B cell (primary cell): ENCODE results near the gene DNMBP. TPM values are rescaled to one million over a fixed set of nuclear protein-coding genes. Genes with fewer than 3 reads are reported as not detected.

Source experiments
- ATAC-seq: fragments of 200-7000 bp; cut with Tn5 transposase; one replicate; pipeline ENCODE4 v1.10.0; 2021; ENCODE audit warnings: low read depth, mild to moderate bottlenecking, moderate number of reproducible peaks, moderate library complexity
- CTCF ChIA-PET: fragments of 350-600 bp; sonication (Branson Sonifier 250); formaldehyde crosslinking; loops from one replicate; lab custom pipeline; 2021; ENCODE audit warnings: antibody characterized with exemption, inconsistent platforms; lab: Charles Lee
- POLR2A ChIA-PET: fragments of 350-600 bp; sonication (Branson Sonifier 250); formaldehyde crosslinking; loops from one replicate; lab custom pipeline; 2021; ENCODE audit warnings: antibody characterized with exemption; lab: Charles Lee
- DNase-seq: peaks from one replicate; pipeline ENCODE4 v3.0.0; 2013
- H2AFZ ChIP-seq: 2 replicates; pipeline ENCODE4 v1.6.1; 2012; ENCODE audit warnings: mild to moderate bottlenecking, low read depth, low read length; ENCODE audit not compliant: insufficient read depth, poor library complexity, severe bottlenecking
- H3K27ac ChIP-seq, 2 donors: 1 replicate in 1 of 2; 2 replicates in 1 of 2; pipeline ENCODE4 v1.5.1; 2012 to 2013; ENCODE audit warnings: low read length in 2 of 2, mild to moderate bottlenecking in 2 of 2, moderate library complexity in 1 of 2
- H3K27me3 ChIP-seq, 4 experiments: fragments of 200-600 bp in 1 of 4; sonication (generic) in 1 of 4; replicated peaks in 1 of 4; 1 replicate in 2 of 4; 2 replicates in 2 of 4; pipeline versions ENCODE4 v1.6.1 to v1.7.0; 2013 to 2016; ENCODE audit warnings: low read length in 3 of 4, mild to moderate bottlenecking in 2 of 4, mixed read lengths in 1 of 4, moderate library complexity in 1 of 4; ENCODE audit not compliant: insufficient read depth in 4 of 4, control insufficient read depth in 3 of 4; ENCODE audit errors: control extremely low read depth in 1 of 4
- H3K36me3 ChIP-seq, 2 experiments: replicated peaks in 1 of 2; 1 replicate in 1 of 2; 2 replicates in 1 of 2; pipeline versions ENCODE4 v1.6.1 to v1.7.1; 2013; ENCODE audit warnings: low read length in 1 of 2; ENCODE audit not compliant: insufficient read depth in 2 of 2, control insufficient read depth in 1 of 2; ENCODE audit errors: control extremely low read depth in 1 of 2, extremely low read depth in 1 of 2
- H3K4me1 ChIP-seq, 2 donors: fragments of 200-600 bp in 1 of 2; sonication (generic) in 1 of 2; 1 replicate in 1 of 2; 2 replicates in 1 of 2; pipeline versions ENCODE4 v1.5.1 to v1.6.1; 2013 to 2017; ENCODE audit warnings: low read length in 2 of 2; ENCODE audit not compliant: control insufficient read depth in 2 of 2, insufficient read depth in 2 of 2
- H3K4me2 ChIP-seq: replicated peaks from 2 replicates; pipeline ENCODE3; 2012; ENCODE audit warnings: mild to moderate bottlenecking, low read depth, low read length; ENCODE audit not compliant: poor library complexity, severe bottlenecking
- H3K4me3 ChIP-seq, 5 experiments: fragments of 200-600 bp in 1 of 5; sonication (generic) in 1 of 5; 1 replicate in 3 of 5; 2 replicates in 2 of 5; pipeline versions ENCODE4 v1.5.1 to v1.7.0; 2011 to 2016; ENCODE audit warnings: low read length in 4 of 5, mild to moderate bottlenecking in 4 of 5, low read depth in 2 of 5, control low read depth in 1 of 5, moderate library complexity in 1 of 5; ENCODE audit not compliant: insufficient read depth in 1 of 5; ENCODE audit errors: control extremely low read depth in 1 of 5, extremely low read depth in 1 of 5
- H3K79me2 ChIP-seq: fragments of 200-600 bp; sonication (generic); one replicate; pipeline ENCODE4 v1.6.0; 2016; ENCODE audit warnings: low read length; ENCODE audit not compliant: control insufficient read depth, insufficient read depth
- H3K9ac ChIP-seq: fragments of 200-600 bp; sonication (generic); 2 replicates; pipeline ENCODE4 v1.6.1; 2017; ENCODE audit warnings: mild to moderate bottlenecking, low read length, moderate library complexity
- H3K9me3 ChIP-seq, 3 donors: one replicate each; pipeline versions ENCODE4 v1.6.1 to v1.7.1; 2013; ENCODE audit warnings: low read length in 2 of 3; ENCODE audit not compliant: control insufficient read depth in 2 of 3, insufficient read depth in 1 of 3; ENCODE audit errors: control extremely low read depth in 1 of 3
- H4K20me1 ChIP-seq: 2 replicates; pipeline ENCODE4 v1.6.0; 2012; ENCODE audit warnings: mild to moderate bottlenecking, low read length; ENCODE audit not compliant: insufficient read depth, control insufficient read depth, poor library complexity, severe bottlenecking
- H3K27ac Mint-ChIP-seq: one replicate; pipeline ENCODE4 v1.8.0; 2021; ENCODE audit warnings: mixed read lengths
- H3K27me3 Mint-ChIP-seq: one replicate; pipeline ENCODE4 v1.8.0; 2021; ENCODE audit warnings: mixed read lengths
- H3K4me1 Mint-ChIP-seq: one replicate; pipeline ENCODE4 v1.8.0; 2021; ENCODE audit warnings: mixed read lengths
- H3K4me3 Mint-ChIP-seq: one replicate; pipeline ENCODE4 v1.8.0; 2021; ENCODE audit warnings: mixed read lengths
- H3K9me3 Mint-ChIP-seq: one replicate; pipeline ENCODE4 v1.8.0; 2022; ENCODE audit warnings: mixed read lengths; ENCODE audit not compliant: insufficient read depth
- CTCF ChIP-seq: fragments of 200-600 bp; IDR thresholded peaks from one replicate; pipeline ENCODE4 v1.8.0; 2022; ENCODE audit warnings: antibody characterized with exemption, mild to moderate bottlenecking
- EZH2 ChIP-seq: IDR thresholded peaks from 2 replicates; pipeline ENCODE4 v1.6.1; 2012; ENCODE audit warnings: borderline replicate concordance, low read depth, mild to moderate bottlenecking, moderate library complexity, low read length; ENCODE audit not compliant: insufficient read depth, poor library complexity, severe bottlenecking
- WGBS: methylation state at CpG from one replicate; pipeline ENCODE4 v1.1.5; 2013; ENCODE audit warnings: missing lambda C conversion rate; ENCODE audit not compliant: insufficient coverage; 5-methylcytosine and 5-hydroxymethylcytosine counted together
- intact Hi-C: fragments of 100-400 bp; cut with micrococcal nuclease; formaldehyde crosslinking; loops from one replicate; pipeline ENCODE4 v1.10.0; 2022
- polyA plus RNA-seq: library from polyadenylated mRNA; depleted of rRNA; stranded (reverse); fragments of >200 nt; gene quantifications from 2 replicates; pipeline ENCODE4 v1.2.3, GENCODE V29; 2012
- total RNA-seq, 2 donors: library from RNA; stranded (reverse); fragments of 120-200 nt in 1 of 2; gene quantifications; 1 replicate in 1 of 2; 2 replicates in 1 of 2; pipeline versions ENCODE4 v1.2.3 to v1.2.4, GENCODE V29; 2013 to 2022

The DNMBP gene
- total and polyA plus RNA-seq, 2 donors (not counting 1 experiment from before 2014, with no cell fraction given), result 12.8 to 22.6 TPM

DNA sequence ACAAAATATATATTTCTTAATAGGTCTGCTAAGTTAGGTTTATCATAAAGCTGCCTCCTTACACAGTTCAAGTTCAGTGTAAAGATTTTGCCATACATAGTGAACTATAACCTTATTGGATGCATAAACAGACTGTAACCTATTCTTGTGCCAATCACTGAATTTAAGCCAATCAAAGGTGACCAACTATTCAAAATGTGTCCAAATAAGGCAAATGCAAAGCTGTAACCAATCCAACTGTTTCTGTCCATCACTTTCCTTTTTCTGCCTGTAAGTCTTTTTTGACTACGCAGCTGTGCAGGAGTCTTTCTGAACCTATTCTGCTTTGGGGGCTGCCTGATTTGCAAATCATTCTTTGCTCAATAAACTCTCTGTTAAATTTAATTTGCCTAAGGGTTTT lies 11.6 kb upstream of the DNMBP start:
- CTCF ChIA-PET, result interaction anchor here (1.0 to 3.1 kb wide), 6 partner anchors 11 to 175 kb away, joined by 3 to 25 read pairs (median 12); partner anchors contain the start of gene DNMBP
- H3K9me3 Mint-ChIP-seq, result no peaks in the 10 kb centered on the region
- peak; percentile 18 for DNase-seq
- Histone ChIP-seq H3K4me3 (no peak overlapping the region), H3K27me3 (no peaks in the 10 kb centered on the region), H3K27ac (no peak overlapping the region), H3K4me1 (peaks cover 11% of the 10 kb centered on the region in 2 donors), H2AFZ (peak overlapping the region; percentile 20), H3K9me3 (no peaks in the 10 kb centered on the region), H4K20me1 (no peaks in the 10 kb centered on the region), H3K79me2 (no peaks in the 10 kb centered on the region), H3K36me3 (no peaks in the 10 kb centered on the region), H3K4me2 (peak overlapping the region; percentile 38), H3K9ac (no peak overlapping the region)
- TF ChIP-seq EZH2 (no peak), CTCF (no peak)
- peak overlapping the region; percentile 71 for H3K4me3 Mint-ChIP-seq
- intact Hi-C loops, result no loop called here
- WGBS, result no CpG with 5 or more reads among the region's 1 CpG
- POLR2A ChIA-PET, result no interaction called here
- H3K4me1 Mint-ChIP-seq, result peaks cover 16% of the 10 kb centered on the region
- H3K27me3 Mint-ChIP-seq, result no peaks in the 10 kb centered on the region
- H3K27ac Mint-ChIP-seq, result peak overlapping the region; percentile 68
- peak; percentile 48 for ATAC-seq

DNA sequence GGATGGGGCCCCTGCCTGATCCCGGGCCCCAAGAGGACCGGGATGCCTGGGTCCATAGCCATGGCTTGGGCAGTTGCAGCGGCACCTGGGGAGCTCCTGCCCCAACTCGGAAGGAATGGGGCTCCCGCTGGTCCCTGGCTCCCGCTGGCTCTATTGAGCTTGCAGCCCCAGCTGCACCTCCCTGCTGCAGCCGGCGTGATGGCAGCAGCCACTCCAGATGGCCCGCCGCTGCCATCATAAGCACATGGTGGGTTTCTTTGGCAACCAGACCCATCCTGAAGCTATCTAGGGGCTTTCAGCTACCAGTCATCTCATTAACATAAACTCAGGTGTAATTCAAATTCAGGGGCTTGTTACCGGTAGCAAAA lies 11.1 kb upstream of the DNMBP start:
- peak overlapping the region; percentile 29 for H3K4me2 ChIP-seq
- no peaks in the 10 kb centered on the region for H3K9me3 ChIP-seq
- Mint-ChIP-seq H3K4me3 (no peak overlapping the region), H3K9me3 (no peaks in the 10 kb centered on the region), H3K4me1 (peaks cover 16% of the 10 kb centered on the region), H3K27me3 (no peaks in the 10 kb centered on the region), H3K27ac (no peak overlapping the region)
- ATAC-seq (peak; percentile 13), DNase-seq (peak; percentile 13)
- no peak overlapping the region for H3K9ac ChIP-seq
- WGBS, result 87% methylated on average over 8 of the region's 11 CpGs
- H4K20me1 ChIP-seq, result no peaks in the 10 kb centered on the region
- no peaks in the 10 kb centered on the region for H3K79me2 ChIP-seq
- no peaks in the 10 kb centered on the region for H3K36me3 ChIP-seq
- peak overlapping the region; percentile 20 for H2AFZ ChIP-seq
- TF ChIP-seq CTCF (no peak), EZH2 (no peak)
- H3K4me1 ChIP-seq, result peaks cover 11% of the 10 kb centered on the region in 2 donors
- no peak overlapping the region for H3K4me3 ChIP-seq
- ChIA-PET POLR2A (interaction anchor here (0.5 kb wide), 1 partner anchor 41 kb away, joined by 7 read pairs; no protein-coding TSS in a partner anchor), CTCF (interaction anchor here (1.1 to 3.1 kb wide), 5 partner anchors 11 to 175 kb away, joined by 3 to 25 read pairs (median 17); partner anchors contain the start of gene DNMBP)
- H3K27ac ChIP-seq, result no peak overlapping the region
- intact Hi-C loops, result no loop called here
- no peaks in the 10 kb centered on the region for H3K27me3 ChIP-seq
